ENCODE results near the gene MYH8.

Gene MYH8

DNA sequence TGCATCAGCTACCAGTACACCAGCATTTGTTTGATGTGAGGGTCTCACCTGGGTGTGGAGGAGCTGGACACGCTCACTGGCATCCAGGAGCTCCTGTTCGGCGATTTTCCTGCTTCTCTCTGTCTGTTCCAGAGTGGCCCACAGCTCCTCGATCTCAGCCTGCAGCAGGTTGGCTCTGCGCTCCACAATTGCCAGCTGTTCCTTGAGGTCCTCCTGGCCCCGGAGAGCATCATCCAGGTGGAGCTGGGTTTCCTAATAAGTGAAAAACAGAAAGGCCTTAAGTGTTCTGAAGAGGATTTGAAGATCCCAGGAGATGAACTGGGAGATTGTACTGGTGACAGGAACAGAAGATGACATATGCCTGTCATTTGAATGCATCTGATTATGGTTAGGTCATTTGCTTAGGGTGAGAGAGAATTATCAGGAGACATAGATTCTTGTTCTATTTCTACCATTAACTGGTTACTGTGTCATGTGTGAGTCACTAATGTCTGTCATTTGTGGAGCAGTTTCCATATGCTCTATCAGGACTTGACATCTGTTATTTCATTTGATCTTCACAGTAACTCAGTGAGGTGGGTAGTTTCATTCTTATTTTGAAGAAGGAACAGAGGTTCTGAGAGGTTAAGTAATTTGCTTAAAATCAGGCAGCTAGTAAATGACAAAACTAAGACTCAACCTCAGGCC is 27.4 kb downstream of the MYH8 start:
- no peak for FAIRE-seq
- TF ChIP-seq SPI1 (IDR thresholded peaks at IDR 0.05; ENCODE audit: low read depth, low read length) (no peak), POLR2A (IDR thresholded peaks at IDR 0.05; ENCODE audit: low read depth, low read length) (no peak), PAX5 (IDR thresholded peaks at IDR 0.05; ENCODE audit: insufficient read depth, low read length, severe bottlenecking) (no peak), TAF1 (IDR thresholded peaks at IDR 0.05; ENCODE audit: low read depth, low read length) (no peak)

DNA sequence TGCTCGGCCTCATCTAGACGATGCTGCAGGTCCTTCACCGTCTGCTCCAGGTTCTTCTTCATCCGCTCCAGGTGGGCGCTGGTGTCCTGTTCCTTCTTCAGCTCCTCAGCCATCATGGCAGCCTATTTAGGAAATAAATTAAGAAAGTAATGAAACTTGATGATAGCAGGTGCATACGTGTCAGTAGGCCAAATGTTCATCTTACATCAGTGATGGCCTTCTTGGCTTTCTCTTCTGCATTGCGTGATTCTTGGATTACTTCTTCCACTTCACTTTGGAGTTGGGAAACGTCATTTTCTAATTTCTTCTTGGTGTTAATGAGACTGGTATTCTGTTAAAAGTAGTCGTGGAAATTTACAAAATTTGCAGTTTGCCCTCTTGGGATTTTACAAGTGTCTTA is 28.9 kb downstream of the MYH8 start:
- DNase-seq (ENCODE audit: insufficient read length, low spot score) (no peak), FAIRE-seq (no peak)
- TF ChIP-seq POLR2AphosphoS5 (IDR thresholded peaks at IDR 0.05; ENCODE audit: low read depth, low read length) (no peak), SPI1 (IDR thresholded peaks at IDR 0.05; ENCODE audit: low read depth, low read length) (no peak), TAF1 (IDR thresholded peaks at IDR 0.05; ENCODE audit: low read depth, low read length) (no peak), POLR2A (IDR thresholded peaks at IDR 0.05; ENCODE audit: low read depth, low read length) (no peak), PAX5 (IDR thresholded peaks at IDR 0.05; ENCODE audit: insufficient read depth, low read length, severe bottlenecking) (no peak), POU2F2 (IDR thresholded peaks at IDR 0.05; ENCODE audit: low read depth, low read length) (no peak)

More for the DNA sequence above, 27.4 kb downstream of the MYH8 start:
- DNase-seq (ENCODE audit: insufficient read length, low spot score), result no peak

DNA sequence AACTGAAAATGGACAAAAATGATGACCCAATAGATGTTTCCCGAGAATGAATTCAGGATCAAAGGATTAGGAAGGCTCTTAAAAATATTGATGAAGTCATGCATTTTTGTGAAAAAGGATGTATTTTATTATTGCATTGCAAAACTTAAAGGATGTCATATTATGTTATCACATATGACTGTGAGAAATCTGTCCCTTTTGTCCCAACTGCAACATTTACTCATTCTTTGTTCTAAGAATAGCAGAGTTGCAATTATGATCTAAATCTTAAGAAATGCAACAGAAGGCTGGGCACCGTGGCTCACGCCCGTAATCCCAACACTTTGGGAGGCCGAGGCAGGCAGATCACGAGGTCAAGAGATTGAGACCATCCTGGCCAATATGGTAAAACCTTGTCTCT is 35.9 kb downstream of the MYH8 start:
- FAIRE-seq (no peak), DNase-seq (ENCODE audit: insufficient read length, low spot score) (no peak)
- no peak for TF ChIP-seq POLR2A (IDR thresholded peaks at IDR 0.05; ENCODE audit: low read depth, low read length)
- no peak for TF ChIP-seq PAX5 (IDR thresholded peaks at IDR 0.05; ENCODE audit: insufficient read depth, low read length, severe bottlenecking)

DNA sequence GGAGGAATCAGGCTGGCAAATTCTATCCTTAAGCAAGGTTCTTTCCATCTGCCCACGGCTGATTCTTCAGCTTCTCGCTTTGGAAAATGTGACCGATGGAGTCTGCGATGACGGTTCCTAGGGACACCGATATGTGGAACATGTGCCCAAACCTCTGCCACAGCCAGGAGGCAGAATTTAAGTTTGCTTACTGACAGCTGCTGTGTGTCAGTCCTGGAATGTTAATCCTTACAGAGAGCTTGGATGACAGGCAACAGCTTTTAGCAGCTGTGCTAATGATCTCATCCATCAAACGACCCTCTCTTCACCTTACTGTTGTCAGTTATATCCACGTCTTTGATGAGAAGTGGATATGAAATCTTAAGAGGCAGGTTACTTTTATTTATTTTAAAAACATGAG is 37.6 kb downstream of the MYH8 start:
- TF ChIP-seq POLR2AphosphoS5 (IDR thresholded peaks at IDR 0.05; ENCODE audit: low read depth, low read length) (no peak), TAF1 (IDR thresholded peaks at IDR 0.05; ENCODE audit: low read depth, low read length) (no peak), POU2F2 (IDR thresholded peaks at IDR 0.05; ENCODE audit: low read depth, low read length) (no peak), SPI1 (IDR thresholded peaks at IDR 0.05; ENCODE audit: low read depth, low read length) (no peak), PAX5 (IDR thresholded peaks at IDR 0.05; ENCODE audit: insufficient read depth, low read length, severe bottlenecking) (no peak), POLR2A (IDR thresholded peaks at IDR 0.05; ENCODE audit: low read depth, low read length) (no peak)
- FAIRE-seq, result no peak
- DNase-seq (ENCODE audit: insufficient read length, low spot score), result no peak

DNA sequence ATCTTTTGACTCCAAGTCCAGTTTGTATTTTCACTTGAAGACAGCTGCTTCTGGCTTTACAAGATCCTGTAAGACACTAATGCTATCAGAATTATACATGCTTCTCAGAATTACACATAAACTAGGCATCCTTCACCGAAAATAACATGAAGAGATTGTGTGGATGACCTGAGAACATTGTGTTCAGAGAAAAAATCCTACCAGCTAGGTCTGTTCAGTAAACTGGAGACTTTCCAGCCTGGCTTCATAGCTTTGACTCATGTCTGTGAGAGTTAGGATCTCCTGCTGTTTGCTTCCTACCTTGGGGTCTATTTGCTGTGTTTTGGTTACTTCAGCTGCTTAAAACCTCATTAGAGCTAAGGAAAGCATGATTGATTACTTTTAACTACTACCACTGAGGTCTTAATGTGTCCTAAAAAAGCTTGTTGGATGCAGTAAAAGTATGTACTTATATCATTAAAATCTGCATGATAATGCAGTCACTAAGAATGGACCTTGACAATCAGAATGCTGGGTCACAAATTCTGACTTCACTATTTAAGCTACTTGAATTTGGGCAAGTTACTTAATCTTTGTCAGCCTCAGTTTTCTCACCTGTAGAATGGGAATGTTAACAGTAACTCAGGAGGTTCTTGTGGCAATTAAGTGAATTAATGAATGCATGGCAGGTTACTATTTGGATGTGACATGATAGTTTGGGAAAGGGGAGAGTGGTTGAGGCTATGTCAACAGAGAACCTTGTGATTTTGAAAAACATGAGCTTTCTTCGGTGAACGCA is 40.9 kb downstream of the MYH8 start:
- FAIRE-seq (no peak), DNase-seq (ENCODE audit: insufficient read length, low spot score) (no peak)
- no peak for TF ChIP-seq PAX5 (IDR thresholded peaks at IDR 0.05; ENCODE audit: insufficient read depth, low read length, severe bottlenecking)
- no peak for TF ChIP-seq POU2F2 (IDR thresholded peaks at IDR 0.05; ENCODE audit: low read depth, low read length)
- no peak for TF ChIP-seq POLR2A (IDR thresholded peaks at IDR 0.05; ENCODE audit: low read depth, low read length)
- TF ChIP-seq TAF1 (IDR thresholded peaks at IDR 0.05; ENCODE audit: low read depth, low read length), result no peak
- TF ChIP-seq POLR2AphosphoS5 (IDR thresholded peaks at IDR 0.05; ENCODE audit: low read depth, low read length), result no peak
- no peak for TF ChIP-seq SPI1 (IDR thresholded peaks at IDR 0.05; ENCODE audit: low read depth, low read length)

DNA sequence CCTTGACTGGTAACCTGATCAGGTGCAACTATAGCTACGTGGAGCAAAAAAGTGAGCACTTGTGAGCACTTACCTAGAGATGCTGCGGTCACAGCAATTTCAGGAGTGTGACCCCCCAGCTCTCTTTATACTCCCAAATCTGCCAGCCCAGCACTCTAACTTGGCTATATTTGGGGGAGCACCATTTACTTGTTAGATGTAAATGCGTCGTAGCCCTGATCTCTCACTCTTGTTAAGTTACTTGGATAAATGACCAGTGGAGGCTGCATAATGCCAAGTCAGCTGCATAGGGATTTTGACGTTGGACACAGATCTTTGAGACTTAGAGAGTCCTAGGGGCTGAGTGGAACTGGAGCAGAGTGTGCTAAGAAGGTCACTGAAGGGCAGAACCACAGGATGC is 48.8 kb downstream of the MYH8 start, which contains the start of gene MYH13:
MYH13 (minus strand) TSS at position 101 of the 400 bp plus-strand sequence. CDS start 8,476 bp downstream, outside the sequence.
- FAIRE-seq (no peak), DNase-seq (ENCODE audit: insufficient read length, low spot score) (no peak)
- TF ChIP-seq POLR2A (IDR thresholded peaks at IDR 0.05; ENCODE audit: low read depth, low read length), result no peak
- TF ChIP-seq SPI1 (IDR thresholded peaks at IDR 0.05; ENCODE audit: low read depth, low read length), result no peak
- TF ChIP-seq POLR2AphosphoS5 (IDR thresholded peaks at IDR 0.05; ENCODE audit: low read depth, low read length), result no peak
- no peak for TF ChIP-seq POU2F2 (IDR thresholded peaks at IDR 0.05; ENCODE audit: low read depth, low read length)
- no peak for TF ChIP-seq PAX5 (IDR thresholded peaks at IDR 0.05; ENCODE audit: insufficient read depth, low read length, severe bottlenecking)
- TF ChIP-seq TAF1 (IDR thresholded peaks at IDR 0.05; ENCODE audit: low read depth, low read length), result no peak

DNA sequence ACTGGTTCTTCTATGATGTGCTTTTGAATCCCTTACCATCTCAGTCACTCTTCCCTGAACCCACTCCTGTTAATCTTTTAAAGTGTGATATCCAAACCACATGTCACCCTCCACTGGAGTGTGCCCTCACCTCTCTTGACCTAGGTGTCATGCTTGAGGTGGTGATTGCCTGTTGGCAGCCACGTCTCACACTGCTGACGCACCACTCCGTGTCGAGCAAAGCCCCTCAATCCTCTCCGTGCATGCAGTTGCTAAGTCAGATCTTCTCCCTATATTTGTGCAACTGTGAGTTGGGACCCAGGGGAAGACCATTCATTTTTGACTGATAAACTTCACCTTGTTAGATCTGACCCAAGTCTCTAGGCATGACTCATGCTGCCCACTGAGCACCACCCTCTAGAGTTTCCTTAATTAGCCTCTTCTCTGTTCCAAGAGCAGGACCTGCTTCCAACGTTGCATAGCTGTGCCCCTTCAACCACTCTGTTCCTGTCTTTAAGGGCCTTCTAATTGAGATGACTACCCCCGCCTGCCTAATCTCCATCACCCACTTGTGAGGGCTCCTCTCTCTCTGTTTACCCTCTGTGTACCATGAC is 51.6 kb downstream of the MYH8 start:
- FAIRE-seq (no peak), DNase-seq (ENCODE audit: insufficient read length, low spot score) (no peak)
- TF ChIP-seq SPI1 (IDR thresholded peaks at IDR 0.05; ENCODE audit: low read depth, low read length), result no peak
- no peak for TF ChIP-seq POLR2AphosphoS5 (IDR thresholded peaks at IDR 0.05; ENCODE audit: low read depth, low read length)
- TF ChIP-seq POU2F2 (IDR thresholded peaks at IDR 0.05; ENCODE audit: low read depth, low read length), result no peak
- TF ChIP-seq TAF1 (IDR thresholded peaks at IDR 0.05; ENCODE audit: low read depth, low read length), result no peak
- TF ChIP-seq POLR2A (IDR thresholded peaks at IDR 0.05; ENCODE audit: low read depth, low read length), result no peak
- no peak for TF ChIP-seq PAX5 (IDR thresholded peaks at IDR 0.05; ENCODE audit: insufficient read depth, low read length, severe bottlenecking)

DNA sequence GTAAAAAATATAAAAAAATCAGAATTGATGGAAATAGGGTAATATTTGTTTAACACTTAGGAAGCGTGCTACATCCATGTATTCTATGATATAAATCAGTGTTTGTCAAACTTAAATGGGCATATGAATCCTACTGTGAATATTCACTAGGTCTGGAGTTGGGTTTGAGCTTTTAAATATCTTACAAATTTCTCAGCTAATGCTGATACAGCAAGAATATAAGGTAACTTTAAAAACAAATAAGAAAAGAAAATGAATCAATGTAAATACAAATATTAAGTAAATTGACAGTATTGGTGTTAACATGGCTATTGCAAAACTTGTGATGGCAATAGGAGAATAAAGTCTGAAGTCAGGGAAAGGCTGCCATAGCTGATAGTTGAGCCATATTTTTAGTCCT is 52.5 kb downstream of the MYH8 start:
- no peak for TF ChIP-seq TAF1 (IDR thresholded peaks at IDR 0.05; ENCODE audit: low read depth, low read length)
- no peak for DNase-seq (ENCODE audit: insufficient read length, low spot score)
- FAIRE-seq, result no peak

DNA sequence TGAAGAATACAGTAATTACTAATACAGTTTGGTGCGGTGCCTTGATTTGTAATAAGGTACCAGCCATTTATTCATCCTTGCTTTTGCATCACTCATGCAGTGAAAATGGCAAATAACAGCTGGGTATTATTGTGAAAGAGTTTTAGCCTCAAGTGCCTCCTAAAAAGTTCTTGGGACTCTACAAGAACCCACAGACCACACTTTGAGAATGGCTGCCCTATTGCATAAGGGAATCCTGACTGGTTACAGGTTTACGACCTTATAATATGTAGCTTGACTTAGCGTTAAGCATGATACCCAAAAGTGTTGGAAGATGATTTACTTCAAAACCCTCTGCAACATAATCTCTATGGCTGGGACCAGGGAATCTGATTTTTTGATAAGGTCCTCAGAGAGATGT is 53.2 kb downstream of the MYH8 start:
- no peak for FAIRE-seq
- TF ChIP-seq TAF1 (IDR thresholded peaks at IDR 0.05; ENCODE audit: low read depth, low read length), result no peak
- no peak for TF ChIP-seq POU2F2 (IDR thresholded peaks at IDR 0.05; ENCODE audit: low read depth, low read length)
- TF ChIP-seq POLR2A (IDR thresholded peaks at IDR 0.05; ENCODE audit: low read depth, low read length), result no peak
- no peak for TF ChIP-seq POLR2AphosphoS5 (IDR thresholded peaks at IDR 0.05; ENCODE audit: low read depth, low read length)
- no peak for TF ChIP-seq PAX5 (IDR thresholded peaks at IDR 0.05; ENCODE audit: insufficient read depth, low read length, severe bottlenecking)
- no peak for TF ChIP-seq SPI1 (IDR thresholded peaks at IDR 0.05; ENCODE audit: low read depth, low read length)
- no peak for DNase-seq (ENCODE audit: insufficient read length, low spot score)

Measured in GM12891 (cell line).